GM12865 (cell line): ENCODE measurements around the gene GOLGA6L7.
"Not testable (repeated sequence)": the region's sequence is repeated elsewhere in the genome, so short reads cannot be mapped to it uniquely, and the experiment has no call there.

ENCODE experiments used
- DNase-seq: peaks from one replicate; pipeline ENCODE4 v3.0.0; 2010; ENCODE audit warnings: low read depth
- H3K4me3 ChIP-seq: 2 replicates; pipeline ENCODE4 v1.5.1; 2011; ENCODE audit warnings: mild to moderate bottlenecking, low read depth, low read length, control low read depth
- TF ChIP-seq, protein P1 (sequence below): IDR thresholded peaks from 2 replicates; pipeline ENCODE4 v1.5.1; 2011; ENCODE audit warnings: low read length, control low read depth, low read depth, inconsistent platforms; ENCODE audit not compliant: insufficient read depth; ENCODE audit errors: missing control alignments

GOLGA6L7 gene

DNA sequence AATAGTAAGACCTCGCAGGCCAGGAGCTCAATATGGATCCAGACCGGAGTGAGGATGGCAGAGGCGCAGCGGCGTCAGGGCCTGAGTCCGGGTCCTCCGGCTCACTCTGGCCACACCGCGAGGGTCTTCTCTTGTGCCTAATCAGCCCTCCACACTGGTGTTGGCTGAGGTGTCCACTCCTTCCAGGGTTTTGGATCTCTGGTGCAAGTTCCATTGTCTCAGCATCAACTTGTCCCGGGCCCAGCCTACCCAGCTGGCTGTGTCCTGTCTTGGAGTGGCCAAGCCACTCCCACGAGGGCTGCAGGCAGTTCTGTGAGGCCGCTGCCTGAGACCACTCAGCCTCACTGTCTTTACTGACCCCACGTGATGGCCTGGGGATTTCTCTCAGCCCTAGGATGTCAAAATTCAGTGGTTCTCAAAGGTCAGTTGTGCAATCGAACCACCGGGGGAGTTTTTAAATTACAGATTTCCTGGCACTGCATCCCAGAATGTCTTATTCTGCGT, 12.6 kb upstream of the GOLGA6L7 start:
- no peak for DNase-seq
- TF ChIP-seq, protein P1, sequence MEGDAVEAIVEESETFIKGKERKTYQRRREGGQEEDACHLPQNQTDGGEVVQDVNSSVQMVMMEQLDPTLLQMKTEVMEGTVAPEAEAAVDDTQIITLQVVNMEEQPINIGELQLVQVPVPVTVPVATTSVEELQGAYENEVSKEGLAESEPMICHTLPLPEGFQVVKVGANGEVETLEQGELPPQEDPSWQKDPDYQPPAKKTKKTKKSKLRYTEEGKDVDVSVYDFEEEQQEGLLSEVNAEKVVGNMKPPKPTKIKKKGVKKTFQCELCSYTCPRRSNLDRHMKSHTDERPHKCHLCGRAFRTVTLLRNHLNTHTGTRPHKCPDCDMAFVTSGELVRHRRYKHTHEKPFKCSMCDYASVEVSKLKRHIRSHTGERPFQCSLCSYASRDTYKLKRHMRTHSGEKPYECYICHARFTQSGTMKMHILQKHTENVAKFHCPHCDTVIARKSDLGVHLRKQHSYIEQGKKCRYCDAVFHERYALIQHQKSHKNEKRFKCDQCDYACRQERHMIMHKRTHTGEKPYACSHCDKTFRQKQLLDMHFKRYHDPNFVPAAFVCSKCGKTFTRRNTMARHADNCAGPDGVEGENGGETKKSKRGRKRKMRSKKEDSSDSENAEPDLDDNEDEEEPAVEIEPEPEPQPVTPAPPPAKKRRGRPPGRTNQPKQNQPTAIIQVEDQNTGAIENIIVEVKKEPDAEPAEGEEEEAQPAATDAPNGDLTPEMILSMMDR: no peak
- no peak overlapping the region for H3K4me3 ChIP-seq

DNA sequence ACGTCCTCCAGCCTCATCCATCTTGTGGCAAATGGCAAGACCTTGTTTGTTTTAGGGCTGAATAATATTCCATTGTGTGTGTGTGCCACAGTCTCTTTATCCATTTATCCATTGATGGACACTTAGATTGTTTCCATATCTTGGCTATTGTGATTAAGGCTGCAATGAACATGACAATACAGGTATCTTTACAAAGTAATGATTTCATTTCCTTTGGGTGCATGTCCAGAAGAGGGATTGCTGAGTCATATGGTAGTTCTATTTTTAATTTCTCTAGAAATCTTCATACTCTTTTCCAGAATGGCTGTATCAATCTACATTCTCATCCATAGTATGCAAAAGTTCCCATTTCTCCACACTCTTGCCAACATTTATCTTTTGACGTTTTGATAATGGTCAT, 6.1 kb upstream of the GOLGA6L7 start:
- DNase-seq, H3K4me3 ChIP-seq: not testable (repeated sequence)

DNA sequence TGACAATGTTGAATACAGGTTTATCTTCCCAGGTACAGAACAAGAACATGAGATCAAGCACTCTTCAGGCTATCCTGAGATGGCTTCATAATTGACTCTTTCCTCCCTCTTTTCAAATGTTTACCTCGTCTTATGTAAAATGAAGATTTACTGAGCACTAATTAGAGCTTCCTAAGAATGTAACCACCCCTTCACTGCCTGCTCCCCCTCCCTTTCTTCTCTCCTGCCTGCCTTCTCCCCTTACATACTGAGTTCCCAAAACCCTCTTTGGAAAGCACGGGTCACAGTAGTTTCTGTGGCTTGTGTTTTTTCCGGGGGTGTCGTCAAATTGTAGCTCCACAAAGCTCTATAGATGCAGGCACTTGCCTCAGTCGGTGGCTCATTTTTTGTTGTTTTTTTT, 5.2 kb upstream of the GOLGA6L7 start:
- H3K4me3 ChIP-seq, DNase-seq: not testable (repeated sequence)

DNA sequence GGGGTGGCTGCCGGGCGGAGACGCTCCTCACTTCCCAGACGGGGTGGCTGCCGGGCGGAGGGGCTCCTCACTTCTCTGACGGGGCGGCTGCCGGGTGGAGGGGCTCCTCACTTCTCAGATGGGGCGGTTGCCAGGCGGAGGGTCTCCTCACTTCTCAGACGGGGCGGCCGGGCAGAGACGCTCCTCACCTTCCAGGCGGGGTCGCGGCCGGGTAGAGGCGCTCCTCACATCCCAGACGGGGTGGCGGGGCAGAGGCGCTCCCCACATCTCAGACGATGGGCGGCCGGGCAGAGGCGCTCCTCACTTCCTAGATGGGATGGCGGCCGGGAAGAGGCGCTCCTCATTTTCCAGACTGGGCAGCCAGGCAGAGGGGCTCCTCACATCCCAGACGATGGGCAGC, 1.3 kb upstream of the GOLGA6L7 start:
- not testable (repeated sequence) for H3K4me3 ChIP-seq, DNase-seq

DNA sequence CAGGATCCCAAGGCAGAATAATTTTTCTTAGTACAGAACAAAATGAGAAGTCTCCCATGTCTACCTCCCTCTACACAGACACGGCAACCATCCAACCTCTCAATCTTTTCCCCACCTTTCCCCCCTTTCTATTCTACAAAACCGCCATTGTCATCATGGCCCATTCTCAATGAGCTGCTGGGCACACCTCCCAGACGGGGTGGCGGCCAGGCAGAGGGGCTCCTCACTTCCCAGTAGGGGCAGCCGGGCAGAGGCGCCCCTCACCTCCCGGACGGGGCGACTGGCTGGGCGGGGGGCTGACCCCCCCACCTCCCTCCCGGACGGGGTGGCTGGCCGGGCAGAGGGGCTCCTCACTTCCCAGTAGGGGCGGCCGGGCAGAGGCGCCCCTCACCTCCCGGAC, 827 bp upstream of the GOLGA6L7 start:
- DNase-seq, H3K4me3 ChIP-seq: not testable (repeated sequence)

DNA sequence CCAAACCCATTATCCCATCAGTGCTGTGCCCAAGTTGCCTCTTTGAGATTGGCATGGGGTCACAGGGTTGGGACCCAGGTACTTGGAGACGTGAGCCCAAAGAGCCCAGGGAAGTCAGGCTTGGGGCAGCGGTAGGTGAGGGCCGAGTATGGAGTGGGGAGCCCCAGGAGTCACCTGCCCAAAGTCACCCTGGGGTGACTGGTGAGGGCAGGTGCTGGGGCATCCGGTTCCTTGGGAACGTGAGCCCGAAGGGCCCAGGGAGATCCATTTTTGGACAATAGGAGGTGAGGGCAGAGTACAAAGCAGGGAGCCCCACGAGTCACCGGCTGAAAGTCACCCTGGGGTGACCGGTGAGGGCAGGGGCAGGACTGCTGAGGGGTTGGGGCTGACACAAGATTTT, 485 bp downstream of the GOLGA6L7 start:
- DNase-seq, H3K4me3 ChIP-seq: not testable (repeated sequence)

DNA sequence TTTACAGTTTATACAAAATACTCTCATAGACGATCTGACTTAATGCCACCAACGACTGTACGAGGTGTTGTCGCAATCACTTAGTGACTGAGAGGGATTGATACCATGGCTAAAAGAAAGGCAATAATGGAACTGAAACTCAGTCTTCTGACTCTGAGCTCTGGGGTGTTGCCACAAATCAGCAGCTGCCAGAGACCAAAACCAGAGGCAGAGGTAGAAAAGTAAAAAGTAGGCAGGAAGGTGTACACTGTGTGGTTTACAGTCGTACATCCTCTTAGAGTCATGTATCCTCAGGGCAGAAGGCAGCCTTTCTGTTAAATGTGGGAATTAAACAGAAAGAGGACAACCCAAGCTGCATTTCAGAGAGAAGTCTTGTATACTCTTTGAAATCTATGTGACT, 1.2 kb downstream of the GOLGA6L7 start:
- DNase-seq, H3K4me3 ChIP-seq: not testable (repeated sequence)

DNA sequence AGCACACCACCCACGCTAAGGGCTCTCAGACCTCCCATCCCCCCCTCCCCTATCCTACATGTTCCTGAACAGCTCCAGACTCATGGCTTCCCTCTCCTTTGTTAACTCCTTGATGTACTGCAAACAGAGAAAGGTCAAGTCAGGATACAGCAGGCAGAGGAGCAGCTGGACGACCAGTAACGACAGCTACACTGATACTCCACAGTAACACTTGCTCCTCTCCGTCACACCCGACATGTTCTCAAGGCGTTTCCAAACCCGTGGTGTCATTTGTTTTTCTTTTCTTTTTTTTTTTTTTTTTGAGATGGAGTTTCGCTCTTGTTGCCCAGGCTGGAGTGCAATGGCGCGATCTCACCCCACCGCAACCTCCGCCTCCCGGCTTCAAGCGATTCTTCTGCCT, 4.3 kb downstream of the GOLGA6L7 start:
- not testable (repeated sequence) for H3K4me3 ChIP-seq, DNase-seq

DNA sequence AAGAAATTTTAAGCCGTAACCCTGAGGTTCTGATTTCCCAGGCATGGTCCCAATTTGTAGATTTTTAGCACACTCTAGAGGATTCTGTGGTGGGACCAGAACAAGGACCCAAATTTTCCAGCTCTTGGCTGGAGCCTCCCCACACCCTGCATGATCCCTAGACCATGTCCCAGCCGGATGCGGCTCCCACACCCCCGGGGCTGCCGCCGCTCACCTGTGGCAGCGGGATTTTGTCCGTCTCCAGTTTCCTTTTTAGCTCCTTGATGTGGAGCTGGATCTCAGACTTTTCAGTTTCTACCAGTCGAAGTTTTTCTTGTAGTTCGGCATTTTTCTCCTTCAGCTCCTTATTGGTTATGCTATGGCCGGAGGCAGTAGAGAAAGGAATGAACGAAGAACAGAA, 4.9 kb downstream of the GOLGA6L7 start:
- not testable (repeated sequence) for DNase-seq, H3K4me3 ChIP-seq

DNA sequence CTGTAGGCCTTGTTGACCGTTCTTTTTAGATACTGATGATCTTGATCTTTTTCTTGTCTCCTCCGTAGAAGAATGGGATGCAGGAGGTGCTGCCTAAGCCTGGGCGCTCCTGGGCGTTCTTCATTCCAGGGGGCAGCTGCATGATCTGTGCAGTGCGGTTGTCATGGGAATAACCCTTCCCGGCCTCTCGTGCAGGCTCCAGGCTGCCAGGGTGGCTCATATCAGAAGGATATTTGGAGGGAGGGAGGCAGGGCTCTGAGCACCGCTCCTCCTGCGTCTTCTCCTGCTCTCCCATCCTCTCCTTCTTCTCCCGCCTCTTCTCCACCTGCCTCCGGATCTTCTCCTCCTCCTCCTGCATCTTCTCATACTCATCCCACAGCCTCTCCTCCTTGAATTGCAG, 6.2 kb downstream of the GOLGA6L7 start:
- DNase-seq, H3K4me3 ChIP-seq: not testable (repeated sequence)

DNA sequence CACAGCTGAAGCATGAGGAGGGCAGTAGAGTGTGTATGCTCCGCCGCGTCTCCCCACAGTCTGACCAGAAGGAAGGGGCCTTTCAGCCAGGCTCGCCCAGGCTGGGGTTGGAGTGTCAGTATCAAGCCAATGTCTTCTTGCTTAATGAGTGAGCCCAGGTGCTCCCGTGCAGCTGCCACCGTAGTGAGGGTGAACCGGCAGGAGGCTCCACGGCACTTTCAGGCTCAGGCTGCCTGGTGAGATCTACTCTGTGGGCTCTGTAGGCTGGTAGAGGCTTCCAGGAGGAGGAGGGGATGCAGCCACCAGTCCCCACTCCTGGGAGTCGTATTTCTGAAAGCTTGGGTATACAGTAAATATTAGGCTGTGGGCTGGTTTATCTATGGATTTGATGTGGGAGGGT, 8.2 kb downstream of the GOLGA6L7 start:
- not testable (repeated sequence) for H3K4me3 ChIP-seq, DNase-seq

DNA sequence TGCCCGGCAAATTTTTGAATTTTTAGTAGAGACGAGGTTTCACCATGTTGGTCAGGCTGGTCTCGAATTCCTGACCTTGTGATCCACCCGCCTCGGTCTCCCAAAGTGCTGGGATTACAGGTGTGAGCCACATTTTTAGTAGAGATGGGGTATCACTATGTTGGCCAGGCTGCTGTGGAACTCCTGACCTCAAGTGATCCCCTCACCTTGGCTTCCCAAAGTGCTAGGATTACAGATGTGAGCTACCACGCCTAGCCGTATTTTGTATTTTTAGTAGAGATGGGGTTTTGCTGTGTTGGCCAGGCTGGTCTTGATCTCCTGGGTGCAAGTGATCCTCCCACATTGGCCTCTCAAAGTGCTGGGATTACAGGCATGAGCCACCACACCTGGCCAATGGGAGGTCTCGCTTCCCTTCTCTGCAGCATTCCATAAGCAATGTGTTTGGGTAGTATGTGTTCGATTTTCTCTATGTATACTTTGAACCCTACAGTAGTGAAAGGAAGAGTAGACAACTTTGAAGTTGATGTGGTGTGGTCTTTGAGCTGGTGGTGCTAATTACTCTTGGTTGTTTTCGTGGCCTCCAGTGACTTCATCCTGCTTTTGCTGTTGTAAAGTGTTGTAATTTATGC, 13.4 kb downstream of the GOLGA6L7 start:
- H3K4me3 ChIP-seq, DNase-seq: not testable (repeated sequence)

DNA sequence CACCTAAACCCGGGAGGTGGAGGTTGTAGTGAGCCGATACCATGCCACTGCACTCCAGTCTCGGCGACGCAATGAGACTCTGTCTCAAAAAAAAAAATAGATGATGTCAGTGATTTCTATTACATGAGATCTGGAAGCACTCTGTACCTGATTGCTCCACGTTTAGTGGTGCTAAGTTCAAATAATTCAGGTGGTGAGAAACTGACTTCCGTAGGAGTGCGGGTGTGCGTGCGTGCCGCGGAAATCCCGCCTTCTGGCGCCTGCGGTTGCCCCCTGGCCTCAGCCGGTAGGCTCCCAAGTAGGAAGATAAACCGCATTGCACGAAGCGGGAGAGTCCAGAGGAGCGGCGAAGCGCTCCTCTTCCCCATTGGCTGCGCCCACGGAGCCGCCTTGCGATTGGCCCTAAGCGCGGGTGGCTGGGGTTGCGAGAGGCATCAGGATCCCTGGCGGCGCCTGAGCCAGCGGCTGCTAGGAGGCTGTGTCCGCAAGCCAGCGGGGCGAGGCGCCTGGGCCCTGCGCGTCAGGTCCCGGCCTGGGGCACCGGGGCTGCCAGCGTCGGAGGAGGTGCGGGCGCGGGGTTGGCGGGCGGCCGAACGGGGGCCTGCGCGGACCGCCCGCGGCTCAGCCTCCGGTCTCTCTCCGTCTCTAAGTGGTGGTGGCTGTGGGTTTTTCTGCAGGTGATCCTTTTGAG, 16.4 kb downstream of the GOLGA6L7 start:
- H3K4me3 ChIP-seq, DNase-seq: not testable (repeated sequence)

DNA sequence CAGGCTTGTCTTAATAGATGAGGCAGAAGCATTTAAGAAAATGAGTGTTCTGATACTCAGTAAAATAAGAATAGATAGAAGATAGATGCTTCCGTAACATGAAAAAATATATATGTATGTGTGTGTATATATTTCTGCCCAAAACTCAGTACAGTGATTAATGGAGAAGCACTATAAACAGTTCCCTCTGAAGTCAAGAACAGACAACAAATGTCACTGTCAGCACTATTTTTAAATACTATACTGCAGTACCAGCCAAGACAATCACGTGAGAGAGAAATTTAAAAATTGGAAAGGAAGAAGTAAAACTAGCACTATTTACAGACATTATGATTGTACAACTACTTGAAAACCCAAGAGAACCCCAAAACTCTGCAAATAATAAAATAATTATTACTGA, 27.0 kb downstream of the GOLGA6L7 start:
- not testable (repeated sequence) for DNase-seq, H3K4me3 ChIP-seq

DNA sequence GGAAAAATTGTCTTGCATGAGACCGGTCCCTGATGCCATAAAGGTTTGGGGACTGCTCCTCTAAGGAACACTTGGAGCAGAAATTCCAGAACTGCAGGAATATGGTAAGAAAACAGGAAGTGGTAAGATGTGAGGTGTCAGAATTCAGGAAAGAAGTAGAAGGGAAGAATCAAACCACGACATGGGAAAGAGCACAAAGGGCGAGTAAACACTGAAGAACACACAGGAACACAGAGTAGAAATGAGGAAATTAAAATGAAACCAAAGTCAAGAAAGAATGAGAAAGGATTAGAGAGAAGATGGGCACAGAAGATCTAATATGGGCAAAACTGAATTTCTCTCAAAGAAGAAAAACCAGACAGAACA, 28.5 kb downstream of the GOLGA6L7 start:
- DNase-seq, H3K4me3 ChIP-seq: not testable (repeated sequence)

DNA sequence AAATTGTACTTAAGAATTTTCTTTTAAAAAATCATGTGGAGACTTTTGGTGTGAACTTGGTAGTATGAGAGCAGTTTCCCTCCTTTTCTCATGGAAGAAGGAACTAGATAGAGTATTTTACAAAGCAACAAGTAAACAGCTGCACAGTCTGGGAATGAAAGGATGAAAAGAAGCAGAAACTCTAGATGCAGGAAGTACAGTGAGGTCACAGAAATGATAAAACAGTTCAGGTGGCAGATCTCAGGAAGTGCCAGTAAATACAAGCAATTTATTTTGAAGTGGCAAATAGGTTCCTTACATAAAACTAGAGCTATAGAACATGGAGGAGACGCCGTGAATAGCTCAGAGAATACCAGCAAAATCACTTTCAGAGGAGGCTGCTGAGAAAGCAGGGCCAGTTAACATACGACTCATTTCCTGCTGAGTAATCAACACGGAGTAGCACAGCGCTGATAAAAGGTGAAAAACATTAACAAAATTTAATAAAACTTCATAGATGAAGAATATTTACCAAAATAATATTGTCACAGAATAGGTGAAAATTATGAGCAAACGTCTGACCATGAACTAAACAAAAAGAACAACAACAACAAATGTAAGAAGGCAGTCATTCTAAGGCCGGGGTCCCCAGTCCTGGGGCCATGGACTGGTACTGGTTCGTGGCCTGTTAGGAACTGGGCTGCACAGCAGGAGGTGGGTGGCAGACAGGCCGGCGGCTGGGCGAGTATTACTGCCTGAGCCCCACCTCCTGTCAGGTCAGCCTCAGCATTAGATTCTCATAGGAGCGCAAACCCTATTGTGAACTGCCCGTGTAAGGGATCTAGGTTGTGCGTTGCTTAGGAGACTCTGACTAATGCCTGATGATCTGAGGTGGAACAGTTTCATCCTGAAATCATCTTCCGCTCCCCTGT, 29.2 kb downstream of the GOLGA6L7 start:
- not testable (repeated sequence) for DNase-seq

DNA sequence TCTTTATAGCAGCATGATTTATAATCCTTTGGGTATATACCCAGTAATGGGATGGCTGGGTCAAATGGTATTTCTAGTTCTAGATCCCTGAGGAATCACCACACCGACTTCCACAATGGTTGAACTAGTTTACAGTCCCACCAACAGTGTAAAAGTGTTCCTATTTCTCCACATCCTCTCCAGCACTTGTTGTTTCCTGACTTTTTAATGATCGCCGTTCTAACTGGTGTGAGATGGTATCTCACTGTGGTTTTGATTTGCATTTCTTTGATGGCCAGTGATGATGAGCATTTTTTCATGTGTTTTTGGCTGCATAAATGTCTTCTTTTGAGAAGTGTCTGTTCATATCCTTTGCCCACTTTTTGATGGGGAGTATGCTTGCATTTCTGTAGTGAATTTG, 30.3 kb downstream of the GOLGA6L7 start:
- H3K4me3 ChIP-seq, DNase-seq: not testable (repeated sequence)

More for the DNA sequence above, 29.2 kb downstream of the GOLGA6L7 start:
- H3K4me3 ChIP-seq: not testable (repeated sequence)

DNA sequence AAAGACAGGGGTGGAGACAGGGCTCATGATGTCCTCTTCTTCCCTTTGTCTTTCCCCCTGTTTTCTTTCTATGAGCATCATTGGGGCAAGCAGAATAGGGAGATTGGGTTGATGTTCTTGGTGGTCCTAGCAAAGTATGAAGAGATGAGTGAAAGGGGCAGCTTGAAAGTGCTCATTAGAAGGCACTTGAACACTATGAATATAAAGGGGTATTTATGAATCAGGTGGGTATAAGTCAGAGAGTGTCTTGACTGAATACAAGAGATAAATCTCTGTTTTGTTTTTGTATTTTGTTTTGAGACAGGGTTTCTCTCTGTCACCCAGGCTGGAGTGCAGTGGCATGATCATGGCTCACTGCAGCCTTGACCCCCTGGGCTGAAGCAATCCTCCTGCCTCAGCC, 34.4 kb downstream of the GOLGA6L7 start:
- DNase-seq, H3K4me3 ChIP-seq: not testable (repeated sequence)
